Spleen (tissue), 7 donors: ENCODE results near the gene SH3RF3.

ENCODE experiments used
- CTCF ChIP-seq, 11 experiments: fragments of 200-600 bp in 7 of 11; fragments of 450-650 bp in 4 of 11; sonication (generic) in 4 of 11; IDR thresholded peaks in 8 of 11; conservative IDR thresholded peaks in 3 of 11; 1 replicate in 7 of 11; 2 replicates in 4 of 11; pipeline versions ENCODE4 v1.4.0 to v1.8.0; 2016 to 2021; ENCODE audit warnings: antibody characterized with exemption in 11 of 11, inconsistent platforms in 4 of 11, mild to moderate bottlenecking in 1 of 11
- POLR2A ChIP-seq, 3 donors: fragments of 450-650 bp; IDR thresholded peaks; one replicate each; pipeline ENCODE4 v1.5.1; 2017; ENCODE audit warnings: antibody characterized with exemption in 3 of 3, mild to moderate bottlenecking in 1 of 3
- donor health status: DM: no; HTN: no; CAD: no; lungs with moderate emphysema.
- donor health status: DM: no; HTN: no; CAD: no.
- donor health status: DM: no; HTN: no; CAD: no.

GRCh38 chr2:109304242-109304641, 175.2 kb downstream of the SH3RF3 start:
- no peak for TF ChIP-seq CTCF (IDR thresholded peaks at IDR 0.05 in 8 of 11, conservative IDR thresholded peaks at IDR 0.05 in 3 of 11)
- no peak for TF ChIP-seq POLR2A (IDR thresholded peaks at IDR 0.05)
